GM20431 (cell line): Measurements from ENCODE around the gene UBE2K.
"Not testable (repeated sequence)": the region's sequence is repeated elsewhere in the genome, so short reads cannot be mapped to it uniquely, and the experiment has no call there.

Source experiments
- in situ Hi-C: fragments of 300-500 bp; cut with MseI, MboI; formaldehyde crosslinking; loops from one replicate; pipeline ENCODE4 v1.15.0; 2020; ENCODE audit warnings: low sequenced_read_pairs; ENCODE audit not compliant: unreplicated experiment

UBE2K gene

GRCh38 chr4:39685990-39686389 lies 11.9 kb upstream of the UBE2K start:
- in situ Hi-C loops, result no loop called here

GRCh38 chr4:39687014-39687413 lies 10.9 kb upstream of the UBE2K start:
- in situ Hi-C loops, result no loop called here

- in situ Hi-C loops, result no loop called here
These were observed 8.0 kb upstream of the UBE2K start for GRCh38 chr4:39689970-39690369.

GRCh38 chr4:39698424-39699009 lies 581 bp downstream of the UBE2K start:
- in situ Hi-C loops, result no loop called here

- in situ Hi-C loops, result no loop called here
These were observed 1.9 kb downstream of the UBE2K start for GRCh38 chr4:39699687-39700409.

- in situ Hi-C loops, result no loop called here
These were observed 2.6 kb downstream of the UBE2K start for GRCh38 chr4:39700554-39700953.

- in situ Hi-C loops, result no loop called here
These were observed 4.8 kb downstream of the UBE2K start for GRCh38 chr4:39702716-39703115.

- in situ Hi-C loops, result not testable (repeated sequence)
These were observed 6.9 kb downstream of the UBE2K start for GRCh38 chr4:39704789-39705188.

GRCh38 chr4:39706334-39706733 lies 8.4 kb downstream of the UBE2K start:
- in situ Hi-C loops, result no loop called here

GRCh38 chr4:39706741-39707511 lies 9.0 kb downstream of the UBE2K start:
- in situ Hi-C loops, result no loop called here

- in situ Hi-C loops, result no loop called here
These were observed 12.4 kb downstream of the UBE2K start for GRCh38 chr4:39710098-39710896.

GRCh38 chr4:39712819-39713607 lies 15.1 kb downstream of the UBE2K start:
- in situ Hi-C loops, result no loop called here

GRCh38 chr4:39713691-39714090 lies 15.8 kb downstream of the UBE2K start:
- in situ Hi-C loops, result no loop called here

- in situ Hi-C loops, result no loop called here
These were observed 16.2 kb downstream of the UBE2K start for GRCh38 chr4:39714166-39714565.

- in situ Hi-C loops, result no loop called here
These were observed 17.9 kb downstream of the UBE2K start for GRCh38 chr4:39715788-39716187.

- in situ Hi-C loops, result no loop called here
These were observed 18.4 kb downstream of the UBE2K start for GRCh38 chr4:39716356-39716755.

GRCh38 chr4:39717743-39718142 lies 19.8 kb downstream of the UBE2K start:
- in situ Hi-C loops, result not testable (repeated sequence)

- in situ Hi-C loops, result no loop called here
These were observed 20.7 kb downstream of the UBE2K start for GRCh38 chr4:39718366-39719323.
